ENCODE measurements around the gene ZNF236. TPM values are rescaled to one million over a fixed set of nuclear protein-coding genes. Genes with fewer than 3 reads are reported as not detected.
A peak's percentile ranks its signal among the peaks of the same experiment; 100 is the strongest.

Gene ZNF236
- total and polyA plus RNA-seq, 8 donors = 2.6 to 13.3 (median 6.7) TPM

- FAIRE-seq (no peak), DNase-seq (no peak), ATAC-seq (no peak)
- Histone ChIP-seq H3K36me3 (no peaks in the 10 kb centered on the region), H3K9me3 (no peaks in the 10 kb centered on the region), H3K4me3 (no peak overlapping the region), H3K27me3 (no peaks in the 10 kb centered on the region), H3K27ac (no peak overlapping the region), H3K4me1 (peaks cover 0 to 11% (median 0%) of the 10 kb centered on the region in 3 donors)
- intact Hi-C loops (cut with DNase I) = no loop called here
- TF ChIP-seq CTCF (IDR thresholded peaks at IDR 0.05) = no peak
- 80% methylated on average over 11 of the region's 11 CpGs for WGBS, 2 donors
Measured at GRCh38 chr18:76827205-76828200, 5.1 kb downstream of the ZNF236 start.

- DNase-seq = no peak
- 90 to 95% methylated on average over 6 of the region's 6 CpGs for WGBS, 2 donors
- Histone ChIP-seq H3K4me1 (peaks cover 0 to 22% (median 0%) of the 10 kb centered on the region in 3 donors), H3K36me3 (no peaks in the 10 kb centered on the region), H3K27ac (no peak overlapping the region), H3K9me3 (no peaks in the 10 kb centered on the region), H3K4me3 (no peak overlapping the region), H3K27me3 (no peaks in the 10 kb centered on the region)
- no peak for TF ChIP-seq CTCF (IDR thresholded peaks at IDR 0.05)
- intact Hi-C loops (cut with DNase I) = no loop called here
- no peak for FAIRE-seq
- no peak for ATAC-seq
Measured at GRCh38 chr18:76834379-76834778, 12.0 kb downstream of the ZNF236 start.

DNA sequence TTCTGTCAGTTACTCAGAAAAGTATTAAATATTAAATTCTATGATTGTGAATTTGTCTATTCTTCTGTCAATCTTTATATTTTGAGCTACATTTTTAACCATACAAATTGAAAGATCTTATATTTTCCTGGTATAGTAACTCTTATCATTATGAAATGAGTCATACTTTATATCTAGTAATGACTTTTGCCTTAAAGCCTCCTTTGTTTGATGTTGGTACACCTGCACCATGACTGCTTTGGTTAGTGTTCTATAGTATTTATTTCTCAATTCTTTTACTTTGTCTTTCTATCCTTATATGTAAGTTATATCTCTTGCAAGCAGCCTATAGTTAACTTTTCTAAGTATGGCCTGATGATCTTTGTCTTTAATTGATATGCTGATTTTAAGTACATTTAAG is 13.0 kb downstream of the ZNF236 start:
- FAIRE-seq (peak; percentile 67), DNase-seq (no peak), ATAC-seq (peak in 1 of 4 donors; percentile 35)
- intact Hi-C loops (cut with DNase I) = no loop called here
- H3K36me3 ChIP-seq = no peaks in the 10 kb centered on the region
- no peak overlapping the region for H3K4me3 ChIP-seq
- H3K27me3 ChIP-seq = no peaks in the 10 kb centered on the region
- no peak overlapping the region for H3K27ac ChIP-seq
- TF ChIP-seq CTCF (IDR thresholded peaks at IDR 0.05) = no peak
- no peaks in the 10 kb centered on the region for H3K9me3 ChIP-seq
- peaks cover 0 to 22% (median 0%) of the 10 kb centered on the region in 3 donors for H3K4me1 ChIP-seq

DNA sequence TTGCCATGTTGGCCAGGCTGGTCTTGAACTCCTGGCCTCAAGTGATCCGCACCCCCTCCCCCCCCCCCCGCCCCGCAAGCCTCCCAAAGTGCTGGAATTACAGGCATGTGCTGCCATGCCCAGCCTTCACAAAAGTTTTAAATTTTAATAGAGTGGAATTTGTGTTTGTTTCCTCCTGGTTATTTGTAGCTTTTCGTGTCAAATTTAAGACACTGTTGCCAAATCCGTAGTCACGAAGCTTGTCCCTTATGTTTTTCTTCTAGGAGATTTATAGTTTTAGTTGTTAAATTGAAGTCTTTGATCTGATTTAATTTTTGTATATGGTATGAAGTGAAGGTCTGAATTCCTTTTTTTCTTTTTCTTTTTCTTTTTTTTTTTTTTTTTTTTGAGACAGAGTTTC is 14.7 kb downstream of the ZNF236 start:
- H3K4me1 ChIP-seq = peaks cover 0 to 25% (median 0%) of the 10 kb centered on the region in 3 donors
- intact Hi-C loops (cut with DNase I) = no loop called here
- H3K27me3 ChIP-seq = no peaks in the 10 kb centered on the region
- H3K9me3 ChIP-seq = no peaks in the 10 kb centered on the region
- no peak overlapping the region for H3K4me3 ChIP-seq
- no peak overlapping the region for H3K27ac ChIP-seq
- FAIRE-seq = no peak
- no peak for DNase-seq
- TF ChIP-seq CTCF (IDR thresholded peaks at IDR 0.05) = no peak
- 79 to 80% methylated on average over 6 of the region's 6 CpGs for WGBS, 2 donors
- ATAC-seq = no peak
- no peaks in the 10 kb centered on the region for H3K36me3 ChIP-seq

DNA sequence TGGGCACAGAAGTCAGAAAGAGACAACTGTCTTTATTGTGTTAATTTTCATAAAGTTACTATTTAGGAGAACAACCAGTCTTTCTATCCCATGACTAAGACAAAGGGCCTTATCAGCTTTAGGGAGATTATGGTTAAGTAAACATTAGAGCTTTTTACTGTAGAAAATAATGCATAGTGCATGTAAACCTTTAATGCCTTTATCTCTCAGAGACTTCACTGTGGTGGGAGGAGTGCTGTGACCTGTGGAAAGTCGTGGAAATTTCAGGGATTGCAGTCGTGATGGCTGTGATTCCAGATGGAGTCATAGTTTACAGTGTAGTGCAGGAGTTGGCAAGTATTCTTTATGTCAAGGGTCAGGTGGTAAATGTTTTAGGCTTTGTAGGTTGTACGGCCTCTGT is 15.8 kb downstream of the ZNF236 start:
- ATAC-seq (peak in 1 of 4 donors; percentile 10), FAIRE-seq (no peak), DNase-seq (no peak)
- WGBS, 2 donors = 12 to 16% methylated on average over 3 of the region's 3 CpGs
- H3K27ac ChIP-seq = peak overlapping the region in 1 of 4 donors; percentile 47
- H3K36me3 ChIP-seq = no peaks in the 10 kb centered on the region
- H3K4me1 ChIP-seq = peaks cover 0 to 35% (median 0%) of the 10 kb centered on the region in 3 donors
- no peaks in the 10 kb centered on the region for H3K27me3 ChIP-seq
- no peak for TF ChIP-seq CTCF (IDR thresholded peaks at IDR 0.05)
- no peak overlapping the region for H3K4me3 ChIP-seq
- intact Hi-C loops (cut with DNase I) = no loop called here
- H3K9me3 ChIP-seq = no peaks in the 10 kb centered on the region
